Fibroblast of peridontal ligament (primary cell): ENCODE results near the gene DDRGK1.

Experiments
- DNase-seq: peaks from one replicate; pipeline ENCODE4 v3.0.0-alpha.2; 2010; ENCODE audit errors: extremely low read depth

DDRGK1 gene

GRCh38 chr20:3235666-3236324 lies 31.3 kb upstream of the DDRGK1 start:
- no peak for DNase-seq

- no peak for DNase-seq
Measured at GRCh38 chr20:3233991-3234498, 29.6 kb upstream of the DDRGK1 start.

- DNase-seq, result no peak
Measured at GRCh38 chr20:3233131-3233990, 28.9 kb upstream of the DDRGK1 start.

GRCh38 chr20:3231889-3232588 lies 27.6 kb upstream of the DDRGK1 start:
- no peak for DNase-seq

- no peak for DNase-seq
Measured at GRCh38 chr20:3231116-3231515, 26.6 kb upstream of the DDRGK1 start.

GRCh38 chr20:3229798-3230197 lies 25.3 kb upstream of the DDRGK1 start:
- DNase-seq, result no peak

GRCh38 chr20:3229158-3229557 lies 24.7 kb upstream of the DDRGK1 start:
- no peak for DNase-seq

GRCh38 chr20:3228750-3229032 lies 24.2 kb upstream of the DDRGK1 start:
- no peak for DNase-seq

GRCh38 chr20:3227936-3228749 lies 23.7 kb upstream of the DDRGK1 start:
- no peak for DNase-seq

- DNase-seq, result no peak
Measured at GRCh38 chr20:3227506-3227905, 23.0 kb upstream of the DDRGK1 start.

- no peak for DNase-seq
Measured at GRCh38 chr20:3226864-3227263, 22.4 kb upstream of the DDRGK1 start.

- DNase-seq, result no peak
Measured at GRCh38 chr20:3226093-3226492, 21.6 kb upstream of the DDRGK1 start.

GRCh38 chr20:3224681-3225421 lies 20.4 kb upstream of the DDRGK1 start:
- DNase-seq, result no peak

- DNase-seq, result no peak
Measured at GRCh38 chr20:3223994-3224680, 19.7 kb upstream of the DDRGK1 start.

GRCh38 chr20:3223651-3223993 lies 19.1 kb upstream of the DDRGK1 start:
- no peak for DNase-seq

- no peak for DNase-seq
Measured at GRCh38 chr20:3222635-3223600, 18.4 kb upstream of the DDRGK1 start.

GRCh38 chr20:3221398-3222226 lies 17.1 kb upstream of the DDRGK1 start:
- no peak for DNase-seq

GRCh38 chr20:3218307-3218988 lies 14.0 kb upstream of the DDRGK1 start:
- no peak for DNase-seq
